ENCODE measurements around the gene HSPB2.
A peak's percentile ranks its signal among the peaks of the same experiment; 100 is the strongest.
"Not testable (repeated sequence)": the region's sequence is repeated elsewhere in the genome, so short reads cannot be mapped to it uniquely, and the experiment has no call there.

The HSPB2 gene

GRCh38 chr11:111912535-111912934 is at the start of gene HSPB2:
TSS of gene HSPB2 (plus strand) at chr11:111912734. CDS start at chr11:111912830, 96 bp downstream.
- DNase-seq (ENCODE audit: low spot score): no peak

- no peak for DNase-seq (ENCODE audit: low spot score)
Measured at GRCh38 chr11:111870113-111870512, 42.4 kb upstream of the HSPB2 start.

GRCh38 chr11:111870522-111870885 is 42.0 kb upstream of the HSPB2 start:
- DNase-seq (ENCODE audit: low spot score): no peak

- peak; percentile 86 for DNase-seq (ENCODE audit: low spot score)
Measured at GRCh38 chr11:111870886-111871692, 41.4 kb upstream of the HSPB2 start, which contains the start of gene ALG9. TSS of gene ALG9 (minus strand) at chr11:111871581. CDS start at chr11:111871482, 99 bp downstream.

GRCh38 chr11:111871693-111872161 is 40.8 kb upstream of the HSPB2 start:
- DNase-seq (ENCODE audit: low spot score): no peak

- DNase-seq (ENCODE audit: low spot score): no peak
Measured at GRCh38 chr11:111878385-111878848, 34.1 kb upstream of the HSPB2 start.

GRCh38 chr11:111878849-111879636 is 33.5 kb upstream of the HSPB2 start, which contains the start of the genes CFAP68 and FDXACB1:
TSS of gene CFAP68 (plus strand) at chr11:111879541. CDS start at chr11:111879561, 20 bp downstream.
TSS of gene FDXACB1 (minus strand) at chr11:111879165. CDS start at chr11:111879132, 33 bp downstream.
- peak; percentile 99 for DNase-seq (ENCODE audit: low spot score)

- no peak for DNase-seq (ENCODE audit: low spot score)
Measured at GRCh38 chr11:111879637-111879960, 32.9 kb upstream of the HSPB2 start.

- no peak for DNase-seq (ENCODE audit: low spot score)
Measured at GRCh38 chr11:111882202-111882601, 30.3 kb upstream of the HSPB2 start.

GRCh38 chr11:111885053-111885452 is 27.5 kb upstream of the HSPB2 start:
- DNase-seq (ENCODE audit: low spot score): not testable (repeated sequence)

GRCh38 chr11:111886032-111886431 is 26.5 kb upstream of the HSPB2 start:
- DNase-seq (ENCODE audit: low spot score): no peak

GRCh38 chr11:111886844-111887243 is 25.7 kb upstream of the HSPB2 start:
- DNase-seq (ENCODE audit: low spot score): no peak

GRCh38 chr11:111905411-111905810 is 7.1 kb upstream of the HSPB2 start:
- DNase-seq (ENCODE audit: low spot score): no peak

- no peak for DNase-seq (ENCODE audit: low spot score)
Measured at GRCh38 chr11:111906680-111907079, 5.9 kb upstream of the HSPB2 start.

- DNase-seq (ENCODE audit: low spot score): no peak
Measured at GRCh38 chr11:111908639-111909305, 3.8 kb upstream of the HSPB2 start.

GRCh38 chr11:111909378-111909777 is 3.2 kb upstream of the HSPB2 start:
- DNase-seq (ENCODE audit: low spot score): no peak

- no peak for DNase-seq (ENCODE audit: low spot score)
Measured at GRCh38 chr11:111910676-111911562, 1.6 kb upstream of the HSPB2 start.

- DNase-seq (ENCODE audit: low spot score): no peak
Measured at GRCh38 chr11:111911563-111912401, 752 bp upstream of the HSPB2 start, which contains the start of gene CRYAB. TSS of gene CRYAB (minus strand) at chr11:111911770. CDS start at chr11:111911724, 46 bp downstream.

GRCh38 chr11:111913031-111913861 is 712 bp downstream of the HSPB2 start:
- DNase-seq (ENCODE audit: low spot score): no peak
